HCT116 (cell line): ENCODE results near the gene ACTA2. TPM values are rescaled to one million over a fixed set of nuclear protein-coding genes. Genes with fewer than 3 reads are reported as not detected.

Experiments
- ATAC-seq: fragments of 200-7000 bp; cut with Tn5 transposase; 2 replicates; pipeline ENCODE4 v1.9.1; 2020; ENCODE audit warnings: mild to moderate bottlenecking, moderate library complexity
- BruUV-seq: library from RNA; stranded (reverse); fragments of 400-500 nt; replicated peaks from 2 replicates; lab custom pipeline; 2021; lab: Mats Ljungman, UMichigan
- CTCF ChIA-PET: fragments of 300-600 bp; sonication (Branson Sonifier 250); formaldehyde crosslinking; loops from one replicate; lab custom pipeline; 2021; ENCODE audit warnings: antibody characterized with exemption; lab: Charles Lee
- POLR2A ChIA-PET: fragments of 300-600, 350-600 bp; sonication (Branson Sonifier 250); formaldehyde crosslinking; loops from one replicate; lab custom pipeline; 2021; ENCODE audit warnings: antibody characterized with exemption; lab: Charles Lee
- RAD21 ChIA-PET, 2 experiments: fragments of 300-600 bp; sonication (Branson Sonifier 250); formaldehyde crosslinking; loops; one replicate each; lab custom pipeline; 2023; ENCODE audit warnings: low total read pairs in 2 of 2; ENCODE audit not compliant: uncharacterized antibody in 2 of 2, unreplicated experiment in 2 of 2, low non-redundant PET in 1 of 2; lab: Charles Lee
- DNase-seq: peaks from one replicate; pipeline ENCODE4 v3.0.0-alpha.2; 2010; ENCODE audit warnings: low read depth, low spot score
- H2AFZ ChIP-seq: fragments of 200-600 bp; shearing (Covaris generic), sonication (generic); 2 replicates; pipeline ENCODE4 v1.6.1; 2017; ENCODE audit warnings: low read depth, mixed run types, mixed read lengths, antibody characterized with exemption, low read length; ENCODE audit not compliant: poor library complexity, severe bottlenecking
- H3K27ac ChIP-seq: 2 replicates; pipeline ENCODE4 v1.5.1; 2012; ENCODE audit warnings: low read depth, low read length
- H3K27me3 ChIP-seq: fragments of 200-600 bp; sonication (generic); 2 replicates; pipeline ENCODE4 v1.6.1; 2016; ENCODE audit warnings: mixed run types, low read length, mixed read lengths; ENCODE audit not compliant: insufficient read depth
- H3K36me3 ChIP-seq, 2 experiments: fragments of 200-500 bp in 1 of 2; fragments of 200-600 bp in 1 of 2; sonication (Bioruptor generic) in 1 of 2; sonication (generic) in 1 of 2; 2 replicates each; pipeline versions ENCODE4 v1.5.1 to v1.6.1; 2014 to 2016; ENCODE audit warnings: low read length in 2 of 2, inconsistent platforms in 1 of 2, mixed read lengths in 1 of 2, mixed run types in 1 of 2; ENCODE audit not compliant: insufficient read depth in 2 of 2, control insufficient read depth in 1 of 2
- H3K4me1 ChIP-seq, 2 experiments: fragments of 200-600 bp in 1 of 2; sonication (generic) in 1 of 2; 2 replicates each; pipeline versions ENCODE4 v1.5.1 to v1.6.1; 2012 to 2017; ENCODE audit warnings: low read length in 2 of 2, inconsistent platforms in 1 of 2, mild to moderate bottlenecking in 1 of 2, mixed read lengths in 1 of 2, mixed run types in 1 of 2, moderate library complexity in 1 of 2; ENCODE audit not compliant: insufficient read depth in 2 of 2, control insufficient read depth in 1 of 2
- H3K4me2 ChIP-seq: fragments of 200-600 bp; sonication (generic); 2 replicates; pipeline ENCODE4 v1.6.1; 2017; ENCODE audit warnings: mixed run types, low read length, mixed read lengths
- H3K4me3 ChIP-seq, 2 experiments: fragments of 200-600 bp in 1 of 2; sonication (generic) in 1 of 2; replicated peaks in 1 of 2; 2 replicates each; pipeline ENCODE4 v1.5.1; 2011 to 2016; ENCODE audit warnings: low read length in 2 of 2, control low read depth in 1 of 2, low read depth in 1 of 2, mild to moderate bottlenecking in 1 of 2, mixed read lengths in 1 of 2, mixed run types in 1 of 2
- H3K79me2 ChIP-seq: fragments of 200-600 bp; sonication (generic); 2 replicates; pipeline ENCODE4 v1.6.1; 2017; ENCODE audit warnings: mild to moderate bottlenecking, mixed run types, low read length, moderate library complexity, mixed read lengths; ENCODE audit not compliant: insufficient read depth
- H3K9ac ChIP-seq: fragments of 200-600 bp; sonication (generic); 2 replicates; pipeline ENCODE4 v1.6.1; 2016; ENCODE audit warnings: low read length, mixed read lengths
- H3K9me2 ChIP-seq: fragments of 200-600 bp; sonication (generic), shearing (Covaris generic); 2 replicates; pipeline ENCODE4 v1.6.1; 2017; ENCODE audit warnings: mixed run types, mild to moderate bottlenecking, moderate library complexity; ENCODE audit not compliant: insufficient read depth
- H3K9me3 ChIP-seq, 2 experiments: fragments of 200-500 bp in 1 of 2; fragments of 200-600 bp in 1 of 2; sonication (Bioruptor generic) in 1 of 2; sonication (generic) in 1 of 2; 2 replicates each; pipeline ENCODE4 v1.6.1; 2014 to 2017; ENCODE audit warnings: low read length in 2 of 2, mixed read lengths in 2 of 2, inconsistent platforms in 1 of 2, low read depth in 1 of 2, mild to moderate bottlenecking in 1 of 2, mixed run types in 1 of 2, moderate library complexity in 1 of 2; ENCODE audit not compliant: control insufficient read depth in 1 of 2, insufficient read depth in 1 of 2
- H4K20me1 ChIP-seq: fragments of 200-600 bp; sonication (generic), shearing (Covaris generic); 2 replicates; pipeline ENCODE4 v1.6.1; 2017; ENCODE audit warnings: mixed run types, mild to moderate bottlenecking, moderate library complexity; ENCODE audit not compliant: insufficient read depth
- CBX3 ChIP-seq: IDR thresholded peaks from 2 replicates; pipeline ENCODE4 v1.6.1; 2012; ENCODE audit warnings: low read depth
- EZH2phosphoT487 ChIP-seq: fragments of 200-600 bp; IDR thresholded peaks from 2 replicates; pipeline ENCODE4 v1.6.1; 2018; ENCODE audit warnings: antibody characterized with exemption, borderline replicate concordance
- SIN3A ChIP-seq: IDR thresholded peaks from 2 replicates; pipeline ENCODE4 v1.6.1; 2012; ENCODE audit warnings: low read depth
- ZFX ChIP-seq: fragments of 450-650 bp; IDR thresholded peaks from 2 replicates; pipeline ENCODE4 v1.6.1; 2017
- intact Hi-C: fragments of 100-400 bp; cut with micrococcal nuclease; formaldehyde crosslinking; loops from 2 replicates; pipeline ENCODE4 v1.10.0; 2022
- total RNA-seq: library from RNA; stranded (reverse); gene quantifications from one replicate; pipeline ENCODE4 v1.2.1, GENCODE V29; 2021; ENCODE audit not compliant: unreplicated experiment
- TF ChIP-seq, protein P1 (sequence below): IDR thresholded peaks from 2 replicates; pipeline ENCODE4 v1.6.1; 2012

The ACTA2 gene
- total RNA-seq, 1 experiment from 2014 or later, result 9.4 TPM

GRCh38 chr10:88974012-88974411 lies 21.4 kb upstream of the ACTA2 start:
- ChIA-PET RAD21 (interaction anchor here in 1 of 2 experiments (0.9 kb wide), 1 partner anchor 39 kb away, joined by 3 read pairs; no protein-coding TSS in a partner anchor), POLR2A (no interaction called here), CTCF (no interaction called here)
- TF ChIP-seq EZH2phosphoT487 (no peak), ZFX (no peak), CBX3 (no peak)
- TF ChIP-seq, protein P1, sequence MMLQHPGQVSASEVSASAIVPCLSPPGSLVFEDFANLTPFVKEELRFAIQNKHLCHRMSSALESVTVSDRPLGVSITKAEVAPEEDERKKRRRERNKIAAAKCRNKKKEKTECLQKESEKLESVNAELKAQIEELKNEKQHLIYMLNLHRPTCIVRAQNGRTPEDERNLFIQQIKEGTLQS, result no peak
- DNase-seq (no peak), ATAC-seq (no peak)
- H3K27ac ChIP-seq, result no peak overlapping the region
- intact Hi-C loops, result no loop called here
- H3K4me1 ChIP-seq, result peaks cover under 1 to 3% of the 10 kb centered on the region in 2 experiments; a peak in 2 of 4 replicates
- H3K9ac ChIP-seq, result no peak overlapping the region
- no peaks in the 10 kb centered on the region for H3K79me2 ChIP-seq
- H3K36me3 ChIP-seq, result no peaks in the 10 kb centered on the region
- H3K27me3 ChIP-seq, result no peaks in the 10 kb centered on the region
- no TSS peak for BruUV-seq
- no peaks in the 10 kb centered on the region for H3K9me3 ChIP-seq
- H3K4me2 ChIP-seq, result no peak overlapping the region
- no peaks in the 10 kb centered on the region for H4K20me1 ChIP-seq
- no peak overlapping the region for H2AFZ ChIP-seq
- no peak overlapping the region for H3K4me3 ChIP-seq
- H3K9me2 ChIP-seq, result no peaks in the 10 kb centered on the region

DNA sequence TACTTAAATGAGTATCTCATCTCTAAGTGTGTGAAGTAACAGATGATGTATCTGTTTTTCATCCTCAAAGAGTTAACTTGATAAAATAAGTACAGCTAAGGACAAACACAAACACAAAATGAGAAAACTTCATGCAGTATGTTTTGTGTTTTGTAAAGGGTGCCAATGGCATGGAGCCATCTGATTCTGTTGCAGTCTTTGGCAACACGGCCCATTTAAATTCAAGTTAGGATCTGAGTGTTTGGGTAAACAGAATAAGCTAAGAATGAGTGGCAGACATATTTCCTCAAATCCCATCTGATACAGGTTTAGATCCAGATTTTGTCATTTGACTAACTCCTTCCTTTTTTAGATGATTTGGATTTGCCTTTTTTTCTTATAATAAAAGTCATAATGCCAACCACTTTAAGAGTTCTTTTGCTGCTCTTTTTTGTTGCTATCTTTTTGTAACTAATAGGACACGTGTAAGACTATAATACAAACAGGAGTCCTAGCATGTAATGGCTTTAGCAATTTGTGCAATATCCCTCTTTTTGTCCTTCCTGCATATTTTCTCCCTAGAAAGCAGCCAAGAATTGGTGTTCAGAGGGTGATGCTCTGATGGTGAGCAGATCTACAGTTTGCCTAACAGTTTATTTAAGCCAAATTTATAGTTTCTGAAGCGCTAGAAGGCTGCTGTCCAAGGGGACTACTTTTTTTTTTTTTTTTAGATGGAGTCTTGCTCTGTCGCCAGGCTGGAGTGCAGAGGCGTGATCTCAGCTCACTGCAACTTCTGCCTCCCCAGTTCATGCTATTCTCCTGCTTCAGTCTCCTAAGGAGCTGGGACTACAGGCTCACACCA lies 18.9 kb upstream of the ACTA2 start:
- no TSS peak for BruUV-seq
- Histone ChIP-seq H3K27ac (no peak overlapping the region), H3K9me2 (no peaks in the 10 kb centered on the region), H3K4me3 (no peak overlapping the region), H3K4me1 (no peaks in the 10 kb centered on the region; a peak in 1 of 4 replicates), H2AFZ (no peak overlapping the region), H3K27me3 (no peaks in the 10 kb centered on the region), H3K36me3 (no peaks in the 10 kb centered on the region), H4K20me1 (no peaks in the 10 kb centered on the region), H3K4me2 (no peak overlapping the region), H3K9ac (no peak overlapping the region), H3K9me3 (no peaks in the 10 kb centered on the region), H3K79me2 (no peaks in the 10 kb centered on the region)
- ChIA-PET CTCF (no interaction called here), RAD21 (no interaction called here), POLR2A (no interaction called here)
- no peak for TF ChIP-seq SIN3A
- ATAC-seq (no peak), DNase-seq (no peak)
- intact Hi-C loops, result no loop called here
